Skeletal muscle satellite cell (primary cell): Measurements from ENCODE around the gene NOTCH2.
"Not testable (repeated sequence)": the region's sequence is repeated elsewhere in the genome, so short reads cannot be mapped to it uniquely, and the experiment has no call there.

ENCODE experiments used
- H3K27me3 ChIP-seq: 2 replicates; pipeline ENCODE4 v1.7.0; 2013; ENCODE audit warnings: low read length; ENCODE audit not compliant: control insufficient read depth, insufficient read depth
- H3K36me3 ChIP-seq: 2 replicates; pipeline ENCODE4 v1.7.0; 2013; ENCODE audit warnings: mild to moderate bottlenecking, control low read depth, low read length; ENCODE audit not compliant: insufficient read depth
- H3K4me1 ChIP-seq: 2 replicates; pipeline ENCODE4 v1.7.0; 2013; ENCODE audit warnings: low read length; ENCODE audit not compliant: control insufficient read depth, insufficient read depth
- H3K4me2 ChIP-seq: 2 replicates; pipeline ENCODE4 v1.7.0; 2013; ENCODE audit warnings: mild to moderate bottlenecking, low read length
- H3K4me3 ChIP-seq: 2 replicates; pipeline ENCODE4 v1.7.0; 2013; ENCODE audit warnings: low read length
- H3K9ac ChIP-seq: 2 replicates; pipeline ENCODE4 v1.7.0; 2013; ENCODE audit warnings: mild to moderate bottlenecking, low read depth, low read length, moderate library complexity
- H3K9me3 ChIP-seq: replicated peaks from 2 replicates; pipeline ENCODE4 v1.7.0; 2013; ENCODE audit warnings: mild to moderate bottlenecking, control low read depth, low read length

The NOTCH2 gene

DNA sequence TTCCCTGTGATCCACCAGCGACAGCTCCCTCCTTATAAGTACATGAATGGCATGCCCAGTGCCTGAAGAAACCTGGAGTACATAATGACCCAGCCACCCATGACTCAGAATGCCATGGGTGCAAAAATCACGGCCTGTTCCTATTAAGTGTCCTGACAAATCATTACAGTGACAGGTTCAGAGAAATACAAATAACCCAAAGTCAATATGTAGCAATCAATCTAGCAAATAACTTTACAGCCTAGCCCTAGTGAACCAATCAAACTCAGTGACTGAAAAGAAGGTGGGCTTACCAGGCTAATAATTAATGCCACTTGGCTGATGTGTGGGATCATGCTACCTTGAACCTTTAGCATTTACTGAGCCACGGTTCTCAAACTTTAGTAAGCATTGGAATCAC is 37.2 kb downstream of the NOTCH2 start:
- H3K4me2 ChIP-seq, H3K36me3 ChIP-seq, H3K27me3 ChIP-seq, H3K9ac ChIP-seq, H3K4me3 ChIP-seq, H3K9me3 ChIP-seq, H3K4me1 ChIP-seq: not testable (repeated sequence)

DNA sequence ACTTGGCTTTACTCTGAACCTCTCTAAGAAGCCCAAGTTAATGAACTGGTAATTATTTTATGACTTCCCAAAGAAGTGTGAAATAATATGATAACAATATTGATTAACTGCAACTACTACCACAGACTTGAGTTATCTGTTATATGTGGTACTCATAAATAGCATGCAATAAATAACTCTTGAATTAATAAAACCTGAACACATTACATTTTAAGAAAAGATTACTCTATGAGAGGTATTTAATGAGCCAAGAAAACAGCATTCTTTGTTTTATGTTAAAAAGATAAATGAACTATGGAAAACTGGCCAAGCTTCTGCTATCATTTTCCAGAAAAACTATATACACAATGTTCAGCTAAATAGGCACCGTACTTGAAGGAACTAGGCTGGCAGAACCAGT is 45.7 kb downstream of the NOTCH2 start:
- H3K4me3 ChIP-seq, H3K27me3 ChIP-seq, H3K9ac ChIP-seq, H3K9me3 ChIP-seq, H3K4me2 ChIP-seq, H3K36me3 ChIP-seq, H3K4me1 ChIP-seq: not testable (repeated sequence)

DNA sequence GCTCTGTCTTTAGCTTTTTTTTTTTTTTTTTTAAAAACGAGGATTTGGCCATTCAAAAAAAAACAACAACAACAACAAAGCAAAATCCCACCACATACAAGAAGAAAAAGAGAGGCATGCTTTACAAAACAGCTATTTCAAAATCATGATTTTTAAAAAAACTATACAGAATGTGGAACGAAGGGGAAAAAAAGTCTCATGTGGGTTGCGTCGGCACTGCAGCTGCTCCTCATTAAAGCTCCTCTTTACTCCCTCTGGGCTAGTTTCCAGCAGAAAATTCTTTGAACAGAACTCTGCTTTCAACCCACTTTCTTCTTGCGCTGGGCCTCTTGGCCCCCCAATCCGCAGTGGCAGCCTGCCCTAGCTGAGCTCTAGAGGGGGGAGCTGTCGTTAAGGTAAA is 54.5 kb downstream of the NOTCH2 start:
- not testable (repeated sequence) for H3K4me3 ChIP-seq, H3K9ac ChIP-seq, H3K27me3 ChIP-seq, H3K36me3 ChIP-seq, H3K9me3 ChIP-seq, H3K4me1 ChIP-seq, H3K4me2 ChIP-seq

DNA sequence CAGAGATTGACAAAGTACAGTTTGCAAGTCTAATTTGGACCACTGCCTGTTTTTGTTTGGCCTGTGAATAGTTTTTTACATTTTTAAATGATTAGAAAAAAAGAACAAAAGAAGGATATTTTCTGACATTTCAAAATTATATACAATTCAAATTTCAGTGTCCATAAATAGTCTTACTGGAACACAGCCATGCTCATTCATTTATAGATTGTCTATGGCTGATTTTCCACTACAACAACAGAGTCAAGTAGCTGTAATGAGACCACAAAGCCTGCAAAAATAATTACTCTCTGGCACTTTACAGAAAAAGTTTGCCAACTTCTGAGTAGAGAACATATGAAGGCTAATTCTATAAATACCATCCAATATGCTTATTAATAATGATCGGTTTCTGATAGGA is 61.1 kb downstream of the NOTCH2 start:
- H3K4me3 ChIP-seq, H3K4me1 ChIP-seq, H3K36me3 ChIP-seq, H3K27me3 ChIP-seq, H3K4me2 ChIP-seq, H3K9me3 ChIP-seq, H3K9ac ChIP-seq: not testable (repeated sequence)

DNA sequence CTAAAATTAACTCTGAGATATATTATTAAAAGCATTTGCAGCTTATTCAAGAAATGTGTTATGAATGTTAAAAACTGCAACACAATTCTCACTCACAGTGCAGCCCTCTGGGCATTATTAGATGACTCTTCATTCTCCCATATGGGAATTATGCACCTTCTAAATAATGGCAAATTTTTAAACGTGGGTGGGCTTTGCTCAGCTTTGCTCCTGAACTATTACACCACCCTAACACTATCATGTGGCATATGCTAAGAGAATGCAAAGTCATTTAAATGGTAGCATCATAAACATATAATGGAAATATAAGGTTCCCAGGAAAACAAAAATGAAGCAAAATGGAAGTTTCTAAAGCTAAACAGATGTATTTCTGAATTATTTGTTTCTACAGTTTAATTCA is 61.6 kb downstream of the NOTCH2 start:
- H3K4me3 ChIP-seq, H3K4me1 ChIP-seq, H3K27me3 ChIP-seq, H3K4me2 ChIP-seq, H3K9ac ChIP-seq, H3K36me3 ChIP-seq, H3K9me3 ChIP-seq: not testable (repeated sequence)

DNA sequence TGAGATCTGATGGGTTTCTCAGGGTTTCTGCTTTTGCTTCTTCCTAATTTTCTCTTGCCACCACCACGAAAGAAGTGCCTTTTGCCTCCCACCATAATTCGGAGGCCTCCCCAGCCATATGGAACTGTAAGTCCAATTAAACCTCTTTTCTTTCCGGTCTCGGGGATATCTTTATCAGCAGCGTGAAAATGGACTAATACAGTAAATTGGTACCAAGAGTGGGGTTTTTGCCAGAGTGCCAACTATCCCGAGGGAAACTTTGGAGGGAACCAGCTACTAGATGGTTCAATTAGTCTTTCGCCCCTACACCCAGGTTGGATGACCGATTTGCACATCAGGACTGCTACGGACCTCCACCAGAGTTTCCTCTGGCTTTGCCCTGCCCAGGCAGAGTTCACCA is 68.4 kb downstream of the NOTCH2 start:
- H3K36me3 ChIP-seq, H3K4me3 ChIP-seq, H3K9me3 ChIP-seq: not testable (repeated sequence)

DNA sequence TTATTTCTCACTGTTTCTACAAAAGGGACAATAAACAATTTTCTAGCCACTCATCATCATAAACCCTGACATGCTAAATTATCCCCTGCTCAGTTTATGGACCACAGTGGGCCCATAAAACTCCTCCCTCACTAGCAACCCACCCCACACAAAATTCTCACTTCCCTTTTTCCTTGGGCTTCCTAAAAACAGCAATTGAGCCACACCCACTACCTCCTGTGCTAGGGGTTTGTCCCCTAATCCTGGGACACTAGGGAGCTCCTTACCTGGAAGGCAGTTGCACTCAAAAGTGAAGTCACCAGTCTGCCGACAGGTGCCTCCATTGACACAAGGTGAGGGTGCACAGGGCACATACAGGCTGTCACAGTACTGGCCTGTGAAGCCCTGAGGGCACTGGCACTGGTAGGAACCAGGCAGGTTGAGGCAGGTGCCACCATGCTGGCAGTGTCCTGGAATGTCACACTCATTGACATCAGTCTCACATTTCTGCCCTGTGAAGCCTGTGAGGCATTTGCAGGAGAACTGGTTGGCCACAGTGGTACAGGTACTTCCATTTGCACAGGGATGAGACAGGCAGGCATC is 72.6 kb downstream of the NOTCH2 start:
- H3K4me1 ChIP-seq, H3K4me3 ChIP-seq, H3K9me3 ChIP-seq, H3K27me3 ChIP-seq, H3K4me2 ChIP-seq, H3K9ac ChIP-seq, H3K36me3 ChIP-seq: not testable (repeated sequence)

More for the DNA sequence above, 68.4 kb downstream of the NOTCH2 start:
- not testable (repeated sequence) for H3K9ac ChIP-seq, H3K4me1 ChIP-seq, H3K27me3 ChIP-seq, H3K4me2 ChIP-seq

DNA sequence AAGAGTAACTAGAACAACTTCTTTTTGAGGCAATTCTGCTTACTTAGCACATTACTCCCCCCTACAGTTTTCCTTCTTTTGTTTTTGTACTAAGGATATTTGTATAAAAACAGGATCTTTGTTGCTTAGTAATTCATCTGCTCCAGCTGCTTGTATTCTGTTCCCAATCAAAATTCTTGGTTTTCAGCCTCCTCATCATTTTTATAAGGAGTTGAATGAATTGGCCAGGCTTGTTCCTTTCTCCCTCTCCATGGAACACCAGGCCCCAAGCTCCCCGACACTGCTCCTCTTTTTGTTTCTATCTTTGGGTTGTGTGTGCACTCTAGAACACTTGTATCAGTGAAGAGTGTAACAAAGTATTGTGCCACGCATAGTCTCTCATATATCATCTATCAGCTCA is 73.5 kb downstream of the NOTCH2 start:
- not testable (repeated sequence) for H3K4me1 ChIP-seq, H3K9ac ChIP-seq, H3K27me3 ChIP-seq, H3K36me3 ChIP-seq, H3K9me3 ChIP-seq, H3K4me3 ChIP-seq, H3K4me2 ChIP-seq

DNA sequence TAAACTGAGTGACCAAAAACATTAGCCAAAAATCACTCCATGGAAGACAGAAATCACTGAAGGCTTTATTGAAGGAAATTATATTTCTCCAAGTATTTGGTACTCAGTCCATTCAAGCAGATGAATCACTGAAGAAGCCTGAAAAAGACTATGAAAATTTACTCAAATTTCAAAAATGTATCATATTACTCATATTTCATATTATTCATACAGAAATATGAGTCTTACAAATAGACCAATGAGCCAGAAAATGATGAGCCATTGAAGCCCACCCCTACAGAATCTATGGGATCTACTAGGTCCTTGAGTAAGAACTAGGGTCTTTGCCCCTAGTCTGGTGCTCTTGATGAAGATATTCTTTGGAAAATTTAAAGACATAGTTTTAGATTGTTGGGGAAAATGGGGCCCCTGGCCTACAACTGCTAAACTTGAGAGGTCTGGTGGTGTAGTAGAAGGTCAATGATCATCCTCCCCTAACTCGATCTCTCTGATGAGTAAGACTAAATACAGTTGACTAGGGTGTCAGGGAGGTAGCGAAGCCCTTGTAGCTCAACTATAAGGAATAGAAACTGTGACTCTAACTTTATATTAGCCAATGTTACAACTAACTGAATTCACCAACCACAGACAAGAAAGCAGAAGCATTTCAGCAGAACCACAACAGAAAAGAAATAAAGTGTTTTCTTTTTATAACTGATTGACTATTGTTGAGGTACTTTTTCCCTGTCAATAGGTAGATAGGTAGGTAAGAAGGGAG is 81.0 kb downstream of the NOTCH2 start:
- Histone ChIP-seq H3K36me3 (peaks cover 29% of the 10 kb centered on the region), H3K9ac (peak overlapping the region; percentile 24), H3K27me3 (no peaks in the 10 kb centered on the region), H3K4me2 (peak overlapping the region; percentile 58), H3K4me1 (peaks cover 46% of the 10 kb centered on the region), H3K4me3 (peak overlapping the region; percentile 0), H3K9me3 (no peaks in the 10 kb centered on the region)

DNA sequence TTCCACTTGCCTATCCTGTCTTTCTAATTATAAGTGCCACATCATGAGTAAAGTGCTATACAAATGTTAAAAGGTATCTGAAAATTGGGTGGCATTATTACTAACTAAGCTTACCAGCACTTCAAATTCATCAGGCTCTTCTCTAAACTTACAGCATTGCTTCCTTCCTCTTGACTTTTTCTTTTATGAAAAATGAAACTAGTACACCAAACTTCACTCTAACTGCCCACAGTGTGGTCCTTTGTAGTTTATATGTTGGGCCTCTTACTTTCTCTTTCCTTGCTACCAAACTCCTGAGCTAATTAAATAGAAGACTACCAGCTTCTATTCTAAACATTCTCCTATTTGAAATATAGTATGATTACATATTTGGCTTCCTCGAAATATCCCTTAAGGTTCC is 81.8 kb downstream of the NOTCH2 start:
- peak overlapping the region; percentile 33 for H3K4me3 ChIP-seq
- H3K9ac ChIP-seq: peak overlapping the region; percentile 24
- no peaks in the 10 kb centered on the region for H3K9me3 ChIP-seq

DNA sequence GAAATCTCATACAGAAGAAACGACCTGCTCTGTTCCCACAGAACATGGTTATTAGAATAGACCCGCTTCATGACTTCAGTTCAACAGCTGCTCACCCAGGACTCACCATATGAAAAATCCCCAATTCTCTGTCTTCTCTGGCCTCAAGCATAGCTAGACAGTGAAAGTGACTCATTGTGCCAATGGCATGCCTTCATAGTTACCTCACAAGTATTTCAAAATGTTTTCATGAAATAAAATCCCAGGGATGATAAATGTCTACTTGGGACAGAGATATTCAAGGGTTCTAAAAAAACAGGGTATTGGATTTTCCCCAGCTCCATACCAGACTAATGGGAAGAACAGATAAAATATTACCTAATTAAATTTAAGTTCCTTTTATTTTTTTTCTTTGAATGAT is 82.3 kb downstream of the NOTCH2 start:
- Histone ChIP-seq H3K27me3 (no peaks in the 10 kb centered on the region), H3K4me1 (peaks cover 52% of the 10 kb centered on the region), H3K9me3 (no peaks in the 10 kb centered on the region), H3K4me3 (peak overlapping the region; percentile 33), H3K36me3 (peaks cover 34% of the 10 kb centered on the region), H3K4me2 (peak overlapping the region; percentile 58), H3K9ac (peak overlapping the region; percentile 31)

More for the DNA sequence above, 81.8 kb downstream of the NOTCH2 start:
- no peaks in the 10 kb centered on the region for H3K27me3 ChIP-seq
- peaks cover 34% of the 10 kb centered on the region for H3K36me3 ChIP-seq
- H3K4me2 ChIP-seq: peak overlapping the region; percentile 58
- peaks cover 47% of the 10 kb centered on the region for H3K4me1 ChIP-seq

DNA sequence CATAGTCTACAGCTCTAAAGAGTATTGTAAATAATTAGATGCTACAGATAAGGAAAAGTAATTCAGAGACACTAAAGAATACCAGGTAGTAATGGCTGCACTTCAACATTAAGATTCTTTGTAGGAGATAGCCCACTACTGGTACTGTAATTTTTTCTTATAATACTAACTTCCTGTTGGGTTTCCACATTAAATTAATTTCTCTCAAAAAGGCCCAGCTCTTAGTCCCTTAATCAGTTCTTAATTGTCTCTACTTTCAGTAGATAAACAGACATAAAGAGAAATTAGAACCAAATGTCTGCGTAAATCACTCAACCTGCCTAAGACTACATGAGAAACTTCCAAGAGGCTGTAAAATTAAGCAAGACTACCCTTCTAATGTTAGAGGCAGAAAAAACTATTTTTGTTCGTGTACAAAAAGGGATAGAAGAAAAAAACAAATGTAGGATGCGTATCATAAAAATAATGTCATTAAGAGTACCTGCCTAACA is 83.4 kb downstream of the NOTCH2 start:
- Histone ChIP-seq H3K36me3 (peaks cover 40% of the 10 kb centered on the region), H3K4me1 (peaks cover 60% of the 10 kb centered on the region), H3K4me3 (peak overlapping the region; percentile 18), H3K4me2 (peak overlapping the region; percentile 57), H3K27me3 (no peaks in the 10 kb centered on the region), H3K9ac (peak overlapping the region; percentile 31), H3K9me3 (no peaks in the 10 kb centered on the region)
